ENCODE measurements around the gene HIPK2. TPM values are rescaled to one million over a fixed set of nuclear protein-coding genes. Genes with fewer than 3 reads are reported as not detected.

Gene HIPK2
- total and polyA plus RNA-seq, 5 donors from 2014 or later: 0.44 to 17.5 (median 0.78) TPM

GRCh38 chr7:139647085-139647484, 130.7 kb downstream of the HIPK2 start:
- no peak overlapping the region for H3K4me3 ChIP-seq (ENCODE audit: low read depth, low read length)
- Mint-ChIP-seq H3K27me3 (no peaks in the 10 kb centered on the region), H3K4me1 (peaks cover 4 to 37% (median 17%) of the 10 kb centered on the region in 4 donors), H3K36me3 (peaks cover 10% of the 10 kb centered on the region), H3K9me3 (no peaks in the 10 kb centered on the region), H3K4me3 (no peak overlapping the region), H3K27ac (peak overlapping the region in 1 of 3 donors; percentile 18)
- no peaks in the 10 kb centered on the region for H3K36me3 ChIP-seq (ENCODE audit: control insufficient read depth, insufficient read depth, low read length)
- ATAC-seq (ENCODE audit: low read depth in 2 of 2) (no peak), DNase-seq (no peak)
- H3K9me3 ChIP-seq (ENCODE audit: control insufficient read depth in 2 of 2, low read length in 2 of 2): no peaks in the 10 kb centered on the region
- H3K4me1 ChIP-seq (ENCODE audit: control insufficient read depth, insufficient read depth, low read length, poor library complexity, severe bottlenecking): peaks cover 3% of the 10 kb centered on the region
- no peaks in the 10 kb centered on the region for H3K27me3 ChIP-seq (ENCODE audit: control insufficient read depth, insufficient read depth, low read length)
- H3K27ac ChIP-seq (ENCODE audit: insufficient read depth, low read length, poor library complexity, severe bottlenecking): no peak overlapping the region

GRCh38 chr7:139646566-139646965, 131.2 kb downstream of the HIPK2 start:
- Histone ChIP-seq H3K27ac (ENCODE audit: insufficient read depth, low read length, poor library complexity, severe bottlenecking) (no peak overlapping the region), H3K4me1 (ENCODE audit: control insufficient read depth, insufficient read depth, low read length, poor library complexity, severe bottlenecking) (peaks cover 3% of the 10 kb centered on the region), H3K9me3 (ENCODE audit: control insufficient read depth in 2 of 2, low read length in 2 of 2) (no peaks in the 10 kb centered on the region), H3K27me3 (ENCODE audit: control insufficient read depth, insufficient read depth, low read length) (no peaks in the 10 kb centered on the region), H3K36me3 (ENCODE audit: control insufficient read depth, insufficient read depth, low read length) (no peaks in the 10 kb centered on the region), H3K4me3 (ENCODE audit: low read depth, low read length) (no peak overlapping the region)
- Mint-ChIP-seq H3K27ac (no peak overlapping the region), H3K4me3 (no peak overlapping the region), H3K4me1 (peaks cover 4 to 38% (median 19%) of the 10 kb centered on the region in 4 donors), H3K9me3 (no peaks in the 10 kb centered on the region), H3K36me3 (peaks cover 10% of the 10 kb centered on the region), H3K27me3 (no peaks in the 10 kb centered on the region)
- DNase-seq (no peak), ATAC-seq (ENCODE audit: low read depth in 2 of 2) (no peak)

- Histone ChIP-seq H3K9me3 (ENCODE audit: control insufficient read depth in 2 of 2, low read length in 2 of 2) (no peaks in the 10 kb centered on the region), H3K27me3 (ENCODE audit: control insufficient read depth, insufficient read depth, low read length) (no peaks in the 10 kb centered on the region), H3K4me1 (ENCODE audit: control insufficient read depth, insufficient read depth, low read length, poor library complexity, severe bottlenecking) (peaks cover 3% of the 10 kb centered on the region), H3K27ac (ENCODE audit: insufficient read depth, low read length, poor library complexity, severe bottlenecking) (no peak overlapping the region), H3K36me3 (ENCODE audit: control insufficient read depth, insufficient read depth, low read length) (no peaks in the 10 kb centered on the region), H3K4me3 (ENCODE audit: low read depth, low read length) (no peak overlapping the region)
- ATAC-seq (ENCODE audit: low read depth in 2 of 2) (peak; percentile 40 to 57), DNase-seq (peak; percentile 60 to 87 (median 71))
- no peak overlapping the region for H3K4me3 Mint-ChIP-seq
- H3K9me3 Mint-ChIP-seq: no peaks in the 10 kb centered on the region
- no peaks in the 10 kb centered on the region for H3K27me3 Mint-ChIP-seq
- peaks cover 4 to 38% (median 19%) of the 10 kb centered on the region in 4 donors for H3K4me1 Mint-ChIP-seq
- H3K27ac Mint-ChIP-seq: peak overlapping the region in 1 of 3 donors; percentile 28
- H3K36me3 Mint-ChIP-seq: peaks cover 10% of the 10 kb centered on the region
These were observed 131.9 kb downstream of the HIPK2 start for GRCh38 chr7:139645572-139646523.

GRCh38 chr7:139643951-139644585, 133.7 kb downstream of the HIPK2 start:
- Histone ChIP-seq H3K4me3 (ENCODE audit: low read depth, low read length) (no peak overlapping the region), H3K27me3 (ENCODE audit: control insufficient read depth, insufficient read depth, low read length) (no peaks in the 10 kb centered on the region), H3K27ac (ENCODE audit: insufficient read depth, low read length, poor library complexity, severe bottlenecking) (no peak overlapping the region), H3K4me1 (ENCODE audit: control insufficient read depth, insufficient read depth, low read length, poor library complexity, severe bottlenecking) (peaks cover 1% of the 10 kb centered on the region), H3K36me3 (ENCODE audit: control insufficient read depth, insufficient read depth, low read length) (no peaks in the 10 kb centered on the region), H3K9me3 (ENCODE audit: control insufficient read depth in 2 of 2, low read length in 2 of 2) (no peaks in the 10 kb centered on the region)
- Mint-ChIP-seq H3K4me1 (peaks cover 4 to 33% (median 18%) of the 10 kb centered on the region in 4 donors), H3K27ac (no peak overlapping the region), H3K36me3 (peaks cover 10% of the 10 kb centered on the region), H3K9me3 (no peaks in the 10 kb centered on the region), H3K27me3 (no peaks in the 10 kb centered on the region), H3K4me3 (no peak overlapping the region)
- no peak for ATAC-seq (ENCODE audit: low read depth in 2 of 2)
- peak in 1 of 3 donors; percentile 28 for DNase-seq

- H3K27me3 Mint-ChIP-seq: peaks cover 3% of the 10 kb centered on the region
- no peaks in the 10 kb centered on the region for H3K27me3 ChIP-seq (ENCODE audit: control insufficient read depth, insufficient read depth, low read length)
- H3K36me3 Mint-ChIP-seq: peaks cover 10% of the 10 kb centered on the region
- no peak overlapping the region for H3K4me3 ChIP-seq (ENCODE audit: low read depth, low read length)
- no peaks in the 10 kb centered on the region for H3K4me1 ChIP-seq (ENCODE audit: control insufficient read depth, insufficient read depth, low read length, poor library complexity, severe bottlenecking)
- no peak overlapping the region for H3K27ac Mint-ChIP-seq
- H3K4me1 Mint-ChIP-seq: peaks cover 0 to 23% (median 12%) of the 10 kb centered on the region in 4 donors
- H3K27ac ChIP-seq (ENCODE audit: insufficient read depth, low read length, poor library complexity, severe bottlenecking): no peak overlapping the region
- H3K9me3 Mint-ChIP-seq: no peaks in the 10 kb centered on the region
- DNase-seq (no peak), ATAC-seq (ENCODE audit: low read depth in 2 of 2) (no peak)
- no peaks in the 10 kb centered on the region for H3K36me3 ChIP-seq (ENCODE audit: control insufficient read depth, insufficient read depth, low read length)
- H3K9me3 ChIP-seq (ENCODE audit: control insufficient read depth in 2 of 2, low read length in 2 of 2): no peaks in the 10 kb centered on the region
- no peak overlapping the region for H3K4me3 Mint-ChIP-seq
These were observed 135.5 kb downstream of the HIPK2 start for GRCh38 chr7:139642283-139642682.

- Histone ChIP-seq H3K9me3 (ENCODE audit: control insufficient read depth in 2 of 2, low read length in 2 of 2) (no peaks in the 10 kb centered on the region), H3K4me3 (ENCODE audit: low read depth, low read length) (no peak overlapping the region), H3K36me3 (ENCODE audit: control insufficient read depth, insufficient read depth, low read length) (no peaks in the 10 kb centered on the region), H3K27ac (ENCODE audit: insufficient read depth, low read length, poor library complexity, severe bottlenecking) (no peak overlapping the region), H3K27me3 (ENCODE audit: control insufficient read depth, insufficient read depth, low read length) (no peaks in the 10 kb centered on the region), H3K4me1 (ENCODE audit: control insufficient read depth, insufficient read depth, low read length, poor library complexity, severe bottlenecking) (no peaks in the 10 kb centered on the region)
- Mint-ChIP-seq H3K27me3 (peaks cover 5% of the 10 kb centered on the region), H3K27ac (no peak overlapping the region), H3K4me1 (peaks cover 0 to 30% (median 12%) of the 10 kb centered on the region in 4 donors), H3K4me3 (peak overlapping the region in 1 of 4 donors; percentile 17), H3K36me3 (peaks cover 13% of the 10 kb centered on the region), H3K9me3 (no peaks in the 10 kb centered on the region)
- no peak for DNase-seq
- no peak for ATAC-seq (ENCODE audit: low read depth in 2 of 2)
These were observed 136.3 kb downstream of the HIPK2 start for GRCh38 chr7:139641337-139641992.

- Histone ChIP-seq H3K4me3 (ENCODE audit: low read depth, low read length) (no peak overlapping the region), H3K9me3 (ENCODE audit: control insufficient read depth in 2 of 2, low read length in 2 of 2) (no peaks in the 10 kb centered on the region), H3K36me3 (ENCODE audit: control insufficient read depth, insufficient read depth, low read length) (no peaks in the 10 kb centered on the region), H3K27me3 (ENCODE audit: control insufficient read depth, insufficient read depth, low read length) (no peaks in the 10 kb centered on the region), H3K27ac (ENCODE audit: insufficient read depth, low read length, poor library complexity, severe bottlenecking) (no peak overlapping the region), H3K4me1 (ENCODE audit: control insufficient read depth, insufficient read depth, low read length, poor library complexity, severe bottlenecking) (peaks cover 2% of the 10 kb centered on the region)
- H3K36me3 Mint-ChIP-seq: peaks cover 13% of the 10 kb centered on the region
- H3K4me3 Mint-ChIP-seq: no peak overlapping the region
- no peaks in the 10 kb centered on the region for H3K9me3 Mint-ChIP-seq
- ATAC-seq (ENCODE audit: low read depth in 2 of 2) (no peak), DNase-seq (no peak)
- H3K27ac Mint-ChIP-seq: no peak overlapping the region
- H3K27me3 Mint-ChIP-seq: peaks cover 5% of the 10 kb centered on the region
- H3K4me1 Mint-ChIP-seq: peaks cover 4 to 34% (median 16%) of the 10 kb centered on the region in 4 donors
These were observed 137.1 kb downstream of the HIPK2 start for GRCh38 chr7:139640681-139641080.
